PC-3 (cell line): ENCODE measurements around the gene SAMD4A.

Experiments
- EZH2 ChIP-seq: fragments of 300-600 bp; sonication (generic); IDR thresholded peaks from one replicate; pipeline ENCODE4 v1.6.1; 2017; ENCODE audit warnings: antibody characterized with exemption, mild to moderate bottlenecking, low read length; ENCODE audit not compliant: unreplicated experiment
- EZH2phosphoT487 ChIP-seq: fragments of 300-600 bp; sonication (generic); IDR thresholded peaks from 2 replicates; pipeline ENCODE4 v1.6.1; 2018; ENCODE audit warnings: mild to moderate bottlenecking, antibody characterized with exemption, low read length, borderline replicate concordance
- TF ChIP-seq, protein P1 (sequence below): fragments of 300-600 bp; sonication (generic); conservative IDR thresholded peaks from 2 replicates; pipeline ENCODE4 v1.5.1; 2017; ENCODE audit warnings: antibody characterized with exemption, low read depth, mild to moderate bottlenecking, low read length

GRCh38 chr14:54664961-54665360 lies 98.0 kb downstream of the SAMD4A start:
- TF ChIP-seq, protein P1, sequence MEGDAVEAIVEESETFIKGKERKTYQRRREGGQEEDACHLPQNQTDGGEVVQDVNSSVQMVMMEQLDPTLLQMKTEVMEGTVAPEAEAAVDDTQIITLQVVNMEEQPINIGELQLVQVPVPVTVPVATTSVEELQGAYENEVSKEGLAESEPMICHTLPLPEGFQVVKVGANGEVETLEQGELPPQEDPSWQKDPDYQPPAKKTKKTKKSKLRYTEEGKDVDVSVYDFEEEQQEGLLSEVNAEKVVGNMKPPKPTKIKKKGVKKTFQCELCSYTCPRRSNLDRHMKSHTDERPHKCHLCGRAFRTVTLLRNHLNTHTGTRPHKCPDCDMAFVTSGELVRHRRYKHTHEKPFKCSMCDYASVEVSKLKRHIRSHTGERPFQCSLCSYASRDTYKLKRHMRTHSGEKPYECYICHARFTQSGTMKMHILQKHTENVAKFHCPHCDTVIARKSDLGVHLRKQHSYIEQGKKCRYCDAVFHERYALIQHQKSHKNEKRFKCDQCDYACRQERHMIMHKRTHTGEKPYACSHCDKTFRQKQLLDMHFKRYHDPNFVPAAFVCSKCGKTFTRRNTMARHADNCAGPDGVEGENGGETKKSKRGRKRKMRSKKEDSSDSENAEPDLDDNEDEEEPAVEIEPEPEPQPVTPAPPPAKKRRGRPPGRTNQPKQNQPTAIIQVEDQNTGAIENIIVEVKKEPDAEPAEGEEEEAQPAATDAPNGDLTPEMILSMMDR = no peak
- TF ChIP-seq EZH2 = no peak
- no peak for TF ChIP-seq EZH2phosphoT487
